K562 (cell line): ENCODE results near the gene ZKSCAN8. TPM values are rescaled to one million over a fixed set of nuclear protein-coding genes. Genes with fewer than 3 reads are reported as not detected.

Source experiments
- ATAC-seq: fragments of 200-7000 bp; cut with Tn5 transposase; 3 replicates; pipeline ENCODE4 v1.9.1; 2020; ENCODE audit warnings: moderate library complexity
- BruUV-seq: library from RNA; stranded (reverse); fragments of 400-500 nt; replicated peaks from 2 replicates; lab custom pipeline; 2021; lab: Mats Ljungman, UMichigan
- CTCF ChIA-PET: fragments of 300-600 bp; formaldehyde crosslinking; extraction: SDS; loops from one replicate; lab custom pipeline; 2021; ENCODE audit warnings: low intra/inter-chr PET ratio; lab: Yijun Ruan, JAX
- POLR2A ChIA-PET: fragments of 300-600, 350-650 bp; sonication (Branson Sonifier 250); formaldehyde crosslinking; extraction: SDS; loops from one replicate; lab custom pipeline; 2021; ENCODE audit warnings: antibody characterized with exemption, inconsistent platforms; lab: Yijun Ruan, JAX
- DNase-seq, 4 experiments: peaks; one replicate each; pipeline versions ENCODE4 v3.0.0 to v3.0.0-alpha.2; 2011 to 2018; ENCODE audit warnings: low spot score in 3 of 4, mixed read lengths in 3 of 4; ENCODE audit errors: extremely low read depth in 1 of 4
- FAIRE-seq: peaks from 2 replicates; lab custom pipeline; 2011; peaks lifted over from hg19 to GRCh38; lab: Jason Lieb, UNC
- H2AFZ ChIP-seq: 2 replicates; pipeline ENCODE4 v1.6.0; 2011; ENCODE audit warnings: low read depth, low read length, control low read depth, inconsistent platforms
- H3K27ac ChIP-seq: fragments of 200-600 bp; 3 replicates; pipeline ENCODE4 v1.8.0; 2011; ENCODE audit warnings: low read depth, mild to moderate bottlenecking, control low read depth, inconsistent platforms, low read length, moderate library complexity, mixed read lengths; ENCODE audit errors: extremely low read depth
- H3K27me3 ChIP-seq, 2 experiments: fragments of 300-600 bp in 1 of 2; 2 replicates in 1 of 2; 3 replicates in 1 of 2; pipeline versions ENCODE4 v1.6.0 to v1.8.0; 2011; ENCODE audit warnings: inconsistent platforms in 2 of 2, low read length in 2 of 2, mild to moderate bottlenecking in 1 of 2, mixed read lengths in 1 of 2, moderate library complexity in 1 of 2; ENCODE audit not compliant: control insufficient read depth in 2 of 2, insufficient read depth in 2 of 2
- H3K36me3 ChIP-seq: fragments of 300-600 bp; 3 replicates; pipeline ENCODE4 v1.8.0; 2011; ENCODE audit warnings: mild to moderate bottlenecking, low read length, inconsistent platforms; ENCODE audit not compliant: control insufficient read depth, insufficient read depth
- H3K4me1 ChIP-seq, 2 experiments: fragments of 200-600 bp in 1 of 2; replicated peaks in 1 of 2; 2 replicates in 1 of 2; 3 replicates in 1 of 2; pipeline versions ENCODE4 v1.5.1 to v1.8.0; 2011; ENCODE audit warnings: inconsistent platforms in 2 of 2, low read length in 2 of 2, mild to moderate bottlenecking in 1 of 2, mixed read lengths in 1 of 2, moderate library complexity in 1 of 2; ENCODE audit not compliant: control insufficient read depth in 2 of 2, insufficient read depth in 2 of 2
- H3K4me2 ChIP-seq: 2 replicates; pipeline ENCODE4 v1.6.1; 2011; ENCODE audit warnings: low read length, control low read depth, inconsistent platforms, mixed read lengths; ENCODE audit not compliant: insufficient read depth
- H3K4me3 ChIP-seq: fragments of 200-600 bp; sonication (generic), shearing (Covaris generic); 2 replicates; pipeline ENCODE4 v1.5.1; 2016; ENCODE audit warnings: control low read depth, inconsistent platforms
- H3K79me2 ChIP-seq: fragments of 200-600 bp; 3 replicates; pipeline ENCODE4 v1.8.0; 2011; ENCODE audit warnings: low read length, inconsistent platforms; ENCODE audit not compliant: control insufficient read depth, insufficient read depth
- H3K9ac ChIP-seq, 2 experiments: 2 replicates each; pipeline versions ENCODE4 v1.6.0 to v1.6.1; 2011; ENCODE audit warnings: low read depth in 2 of 2, low read length in 2 of 2, control low read depth in 1 of 2, inconsistent platforms in 1 of 2, mild to moderate bottlenecking in 1 of 2, mixed read lengths in 1 of 2; ENCODE audit not compliant: insufficient read depth in 1 of 2
- H3K9me1 ChIP-seq: one replicate; pipeline ENCODE4 v1.6.0; 2011; ENCODE audit warnings: inconsistent platforms, mild to moderate bottlenecking, low read length, moderate library complexity; ENCODE audit not compliant: control insufficient read depth, insufficient read depth
- H3K9me3 ChIP-seq: replicated peaks from 2 replicates; pipeline ENCODE4 v1.5.1; 2011; ENCODE audit warnings: low read depth, low read length, inconsistent platforms; ENCODE audit not compliant: control insufficient read depth, insufficient read depth
- H4K20me1 ChIP-seq: replicated peaks from 2 replicates; pipeline ENCODE4 v1.6.1; 2011; ENCODE audit warnings: low read length, inconsistent platforms, mixed read lengths; ENCODE audit not compliant: control insufficient read depth, insufficient read depth
- ETS2 ChIP-seq: IDR thresholded peaks from 2 replicates; pipeline ENCODE4 v1.6.1; 2016; ENCODE audit warnings: borderline replicate concordance, missing genetic modification characterization, mild to moderate bottlenecking, moderate library complexity, missing compliant biosample characterization; ENCODE audit not compliant: poor library complexity, severe bottlenecking
- GATAD2A ChIP-seq: fragments of 450-650 bp; IDR thresholded peaks from 2 replicates; pipeline ENCODE4 v1.6.1; 2017
- HNRNPL ChIP-seq: fragments of 200-400 bp; formaldehyde crosslinking; IDR thresholded peaks from 2 replicates; pipeline ENCODE4 v1.6.1; 2017; ENCODE audit warnings: low read depth, mild to moderate bottlenecking, low read length
- NR2F6 ChIP-seq: fragments of 450-650 bp; formaldehyde crosslinking; IDR thresholded peaks from 2 replicates; pipeline ENCODE4 v1.4.0; 2020; ENCODE audit warnings: mild to moderate bottlenecking
- POLR2G ChIP-seq: fragments of 200-400 bp; formaldehyde crosslinking; IDR thresholded peaks from 2 replicates; pipeline ENCODE4 v1.6.1; 2017; ENCODE audit warnings: low read depth, mild to moderate bottlenecking, antibody characterized with exemption, low read length, moderate library complexity
- RB1 ChIP-seq: fragments of 450-650 bp; IDR thresholded peaks from 2 replicates; pipeline ENCODE4 v1.6.1; 2017; ENCODE audit warnings: low read depth, mild to moderate bottlenecking
- RBM17 ChIP-seq: fragments of 200-400 bp; formaldehyde crosslinking; IDR thresholded peaks from 2 replicates; pipeline ENCODE4 v1.6.1; 2017; ENCODE audit warnings: low read depth, mild to moderate bottlenecking, low read length, borderline replicate concordance
- ZFX ChIP-seq: sonication (generic); formaldehyde crosslinking; IDR thresholded peaks from 2 replicates; pipeline ENCODE4 v1.8.0; 2022; ENCODE audit warnings: mild to moderate bottlenecking, missing genetic modification reagents, moderate library complexity
- ZNF445 ChIP-seq: fragments of 250-450 bp; sonication (Bioruptor Pico); IDR thresholded peaks from 2 replicates; pipeline ENCODE4 v1.4.0; 2020; ENCODE audit warnings: low read depth, mild to moderate bottlenecking, moderate library complexity
- ZNF518B ChIP-seq: fragments of 250-450 bp; sonication (Bioruptor Pico); IDR thresholded peaks from 2 replicates; pipeline ENCODE4 v1.5.0; 2021; ENCODE audit warnings: mild to moderate bottlenecking, moderate library complexity
- ZNF639 ChIP-seq, 2 experiments: fragments of 200-800 bp in 1 of 2; sonication (Bioruptor generic) in 1 of 2; sonication (generic) in 1 of 2; formaldehyde crosslinking in 1 of 2; IDR thresholded peaks in 1 of 2; conservative IDR thresholded peaks in 1 of 2; 2 replicates each; pipeline versions ENCODE4 v1.5.0 to v1.6.1; 2016 to 2020; ENCODE audit warnings: missing compliant biosample characterization in 1 of 2, missing genetic modification characterization in 1 of 2, missing genetic modification reagents in 1 of 2
- WGBS: fragments of 100-300 bp; shearing (Covaris generic); methylation state at CpG from one replicate; pipeline ENCODE4 v1.1.6; 2016; ENCODE audit warnings: low coverage, mixed read lengths; ENCODE audit not compliant: insufficient coverage; ENCODE audit errors: missing lambda C conversion rate; 5-methylcytosine and 5-hydroxymethylcytosine counted together
- in situ Hi-C: fragments of 300-500 bp; cut with MboI; formaldehyde crosslinking; loops from 4 replicates; pipeline ENCODE4 v1.15.0; 2018; ENCODE audit warnings: inconsistent platforms, mixed read lengths
- intact Hi-C: fragments of 100-400 bp; cut with micrococcal nuclease; formaldehyde crosslinking; loops from 2 replicates; pipeline ENCODE4 v1.14.2; 2022
- polyA plus RNA-seq, 8 experiments: library from polyadenylated mRNA; depleted of rRNA in 4 of 8; stranded (reverse) in 5 of 8; unstranded in 3 of 8; fragments of >200 nt; fragmentation: Nextera tagmentation in 2 of 8; fragmentation: Illumina TruSeq in 1 of 8; extraction: Ambion mirVana in 2 of 8; extraction: Trizol in 1 of 8; gene quantifications; 2 replicates each; pipeline versions ENCODE4 v1.2.1 to v1.2.3, GENCODE V29; 2011 to 2014; ENCODE audit warnings: inconsistent platforms in 1 of 8, missing spikeins in 1 of 8
- total RNA-seq, 7 experiments: library from RNA; depleted of rRNA in 6 of 7; stranded (reverse); fragments of >200 nt in 6 of 7; fragmentation: Illumina TruSeq in 2 of 7; extraction: Trizol in 2 of 7; gene quantifications; 2 replicates each; pipeline versions ENCODE4 v1.2.1 to v1.2.3, GENCODE V29; 2011 to 2021; ENCODE audit warnings: low replicate concordance in 1 of 7
- TF ChIP-seq, protein P1 (sequence below): fragments of 250-450 bp; sonication (Bioruptor Pico); IDR thresholded peaks from 2 replicates; pipeline ENCODE4 v1.8.0; 2021; ENCODE audit warnings: borderline replicate concordance, mild to moderate bottlenecking, moderate library complexity; ENCODE audit not compliant: poor library complexity, severe bottlenecking

Gene ZKSCAN8
- total and polyA plus RNA-seq, 9 of the 15 experiments (the other 6 are each of a cell fraction or from before 2014, with no cell fraction given) = 3.3 to 37.7 (median 21.7) TPM

DNA sequence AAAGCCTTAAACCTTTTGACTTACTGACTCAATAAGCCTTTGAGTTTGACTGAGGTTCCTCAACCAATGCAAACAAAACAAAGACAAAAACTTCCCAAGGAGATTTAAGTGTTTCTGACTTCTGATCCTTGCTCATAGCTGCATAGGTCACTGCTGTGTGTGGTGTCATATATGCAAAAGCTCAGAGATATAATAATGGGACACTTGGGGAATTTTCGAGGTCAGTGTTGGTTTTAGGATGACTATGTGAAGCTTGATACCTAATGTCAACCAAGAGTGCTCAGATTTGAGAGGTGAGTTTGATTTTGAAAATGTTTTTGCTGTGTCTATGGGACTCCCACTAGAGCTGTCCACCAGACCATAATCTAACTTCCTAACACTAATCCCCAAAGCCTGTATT is 26.2 kb downstream of the ZKSCAN8 start:
- H4K20me1 ChIP-seq = no peaks in the 10 kb centered on the region
- TF ChIP-seq ZNF518B (CRISPR knock-in tag) = no peak
- no peak for TF ChIP-seq GATAD2A
- no peak for TF ChIP-seq ZNF445
- TF ChIP-seq ZNF639 (CRISPR knock-in tag; conservative IDR thresholded peaks at IDR 0.05 in 1 of 2, IDR thresholded peaks at IDR 0.05 in 1 of 2) = no peak
- TF ChIP-seq, protein P1, sequence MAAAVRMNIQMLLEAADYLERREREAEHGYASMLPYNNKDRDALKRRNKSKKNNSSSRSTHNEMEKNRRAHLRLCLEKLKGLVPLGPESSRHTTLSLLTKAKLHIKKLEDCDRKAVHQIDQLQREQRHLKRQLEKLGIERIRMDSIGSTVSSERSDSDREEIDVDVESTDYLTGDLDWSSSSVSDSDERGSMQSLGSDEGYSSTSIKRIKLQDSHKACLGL (CRISPR knock-in tag) = no peak
- TF ChIP-seq NR2F6 (CRISPR knock-in tag) = no peak
- no peak for TF ChIP-seq RBM17
- TF ChIP-seq ETS2 = no peak
- TF ChIP-seq ZFX (CRISPR knock-in tag) = no peak
- no peak for TF ChIP-seq RB1
- TF ChIP-seq HNRNPL = no peak
- TF ChIP-seq POLR2G = no peak
- TF ChIP-seq, all 486 proteins: peak for 0
- FAIRE-seq (no peak), DNase-seq (no peak), ATAC-seq (no peak)
- ChIA-PET CTCF (no interaction called here), POLR2A (interaction anchor here (0.6 to 0.9 kb wide), 2 partner anchors 12 to 26 kb away, joined by 3 to 4 read pairs; partner anchors contain the start of gene ZKSCAN8)
- H3K79me2 ChIP-seq = no peaks in the 10 kb centered on the region
- in situ Hi-C loops = no loop called here
- H3K9ac ChIP-seq = no peak overlapping the region
- WGBS = 20% methylated on average over 1 of the region's 1 CpG
- no peaks in the 10 kb centered on the region for H3K9me3 ChIP-seq
- no peak overlapping the region for H3K4me3 ChIP-seq
- no peak overlapping the region for H3K4me2 ChIP-seq
- H3K9me1 ChIP-seq = no peaks in the 10 kb centered on the region
- no peak overlapping the region for H3K27ac ChIP-seq
- no peak overlapping the region for H2AFZ ChIP-seq
- H3K4me1 ChIP-seq = no peaks in the 10 kb centered on the region; a peak in 2 of 5 replicates
- intact Hi-C loops = no loop called here
- H3K36me3 ChIP-seq = peaks cover 6% of the 10 kb centered on the region; the same call in 1 of the 3 replicates
- no peaks in the 10 kb centered on the region for H3K27me3 ChIP-seq
- BruUV-seq = no TSS peak
